GM23248 (cell line): Measurements from ENCODE around the gene GNPTAB. TPM values are rescaled to one million over a fixed set of nuclear protein-coding genes. Genes with fewer than 3 reads are reported as not detected.

Source experiments
- DNase-seq: peaks from one replicate; pipeline ENCODE4 v3.0.0-alpha.2; 2015
- H2AFZ ChIP-seq: fragments of 200-600 bp; sonication (generic); 2 replicates; pipeline ENCODE4 v1.6.1; 2016; ENCODE audit warnings: antibody characterized with exemption
- H3F3A ChIP-seq: fragments of 200-600 bp; sonication (generic); 2 replicates; pipeline ENCODE4 v1.6.1; 2016; ENCODE audit warnings: mild to moderate bottlenecking, antibody characterized with exemption, mixed run types; ENCODE audit not compliant: insufficient read depth
- H3K27ac ChIP-seq: fragments of 200-600 bp; sonication (generic); 2 replicates; pipeline ENCODE4 v1.5.1; 2016; ENCODE audit warnings: mild to moderate bottlenecking
- H3K27me3 ChIP-seq: fragments of 200-600 bp; sonication (generic); replicated peaks from 2 replicates; pipeline ENCODE4 v1.6.1; 2016; ENCODE audit warnings: mild to moderate bottlenecking; ENCODE audit not compliant: insufficient read depth
- H3K36me3 ChIP-seq: fragments of 200-600 bp; sonication (generic); 2 replicates; pipeline ENCODE4 v1.6.1; 2016; ENCODE audit warnings: low read depth, mild to moderate bottlenecking
- H3K4me1 ChIP-seq: fragments of 200-600 bp; sonication (generic); 2 replicates; pipeline ENCODE4 v1.6.1; 2016; ENCODE audit warnings: mild to moderate bottlenecking; ENCODE audit not compliant: insufficient read depth
- H3K4me2 ChIP-seq: fragments of 200-600 bp; sonication (generic); one replicate; pipeline ENCODE4 v1.6.1; 2016; ENCODE audit warnings: mild to moderate bottlenecking; ENCODE audit not compliant: unreplicated experiment
- H3K4me3 ChIP-seq: fragments of 200-600 bp; sonication (generic); 2 replicates; pipeline ENCODE4 v1.5.1; 2016; ENCODE audit warnings: mild to moderate bottlenecking
- H3K79me2 ChIP-seq: fragments of 200-600 bp; sonication (generic); 2 replicates; pipeline ENCODE4 v1.6.1; 2016; ENCODE audit warnings: mild to moderate bottlenecking; ENCODE audit not compliant: insufficient read depth
- H3K9ac ChIP-seq: fragments of 200-600 bp; sonication (generic); 2 replicates; pipeline ENCODE4 v1.6.1; 2016; ENCODE audit warnings: mild to moderate bottlenecking
- H3K9me2 ChIP-seq: fragments of 200-600 bp; sonication (generic); 2 replicates; pipeline ENCODE4 v1.6.1; 2016; ENCODE audit warnings: mixed run types, mild to moderate bottlenecking, moderate library complexity; ENCODE audit not compliant: insufficient read depth
- H3K9me3 ChIP-seq: fragments of 200-600 bp; sonication (generic); one replicate; pipeline ENCODE4 v1.6.1; 2017; ENCODE audit warnings: low read depth
- H4K20me1 ChIP-seq: fragments of 200-600 bp; sonication (generic); 2 replicates; pipeline ENCODE4 v1.6.0; 2016; ENCODE audit not compliant: insufficient read depth
- EZH2 ChIP-seq: fragments of 200-600 bp; sonication (generic); IDR thresholded peaks from 2 replicates; pipeline ENCODE4 v1.6.1; 2018; ENCODE audit warnings: antibody characterized with exemption, mild to moderate bottlenecking; ENCODE audit not compliant: insufficient read depth, poor library complexity, severe bottlenecking
- EZH2phosphoT487 ChIP-seq: fragments of 200-600 bp; sonication (generic); IDR thresholded peaks from 2 replicates; pipeline ENCODE4 v1.6.1; 2018; ENCODE audit warnings: antibody characterized with exemption, moderate library complexity, mild to moderate bottlenecking, low read depth; ENCODE audit not compliant: insufficient read depth
- WGBS, 2 experiments: methylation state at CpG; one replicate each; pipeline ENCODE4 v1.1.6; 2015 to 2017; ENCODE audit warnings: low lambda C conversion rate in 2 of 2, low coverage in 1 of 2; ENCODE audit errors: missing lambda C conversion rate in 2 of 2; 5-methylcytosine and 5-hydroxymethylcytosine counted together
- in situ Hi-C: fragments of 300-500 bp; cut with MboI; formaldehyde crosslinking; loops from 2 replicates; pipeline ENCODE4 v1.15.0; 2020
- polyA plus RNA-seq: library from polyadenylated mRNA; unstranded; fragments of >200 nt; fragmentation: Nextera tagmentation; extraction: Ambion mirVana; gene quantifications from 2 replicates; pipeline ENCODE4 v1.2.1, GENCODE V29; 2016
- total RNA-seq: library from RNA; depleted of rRNA; stranded (reverse); fragments of >200 nt; shearing (Covaris generic); gene quantifications from 2 replicates; pipeline ENCODE4 v1.2.3, GENCODE V29; 2014

Gene GNPTAB
- total and polyA plus RNA-seq, 2 experiments from 2014 or later = 20.6 to 23.3 TPM

- no peaks in the 10 kb centered on the region for H3K79me2 ChIP-seq
- H3K9me3 ChIP-seq = no peaks in the 10 kb centered on the region
- in situ Hi-C loops = no loop called here
- H4K20me1 ChIP-seq = no peaks in the 10 kb centered on the region
- no peak overlapping the region for H2AFZ ChIP-seq
- no peak overlapping the region for H3K27ac ChIP-seq
- no peaks in the 10 kb centered on the region for H3K27me3 ChIP-seq
- no peak overlapping the region for H3K4me2 ChIP-seq
- WGBS, 2 experiments = 94 to 100% methylated on average over 1 of the region's 1 CpG
- no peak for TF ChIP-seq EZH2phosphoT487
- TF ChIP-seq EZH2 = no peak
- no peak overlapping the region for H3K9ac ChIP-seq
- H3F3A ChIP-seq = no peaks in the 10 kb centered on the region
- no peak for DNase-seq
- H3K4me1 ChIP-seq = no peaks in the 10 kb centered on the region
- H3K4me3 ChIP-seq = no peak overlapping the region
- no peaks in the 10 kb centered on the region for H3K9me2 ChIP-seq
- H3K36me3 ChIP-seq = peaks cover 43% of the 10 kb centered on the region; the same call in 1 of the 2 replicates
Observed at GRCh38 chr12:101748907-101749306, 81.9 kb downstream of the GNPTAB start.

- WGBS, 2 experiments = 100% methylated on average over 1 of the region's 1 CpG
- DNase-seq = no peak
- H4K20me1 ChIP-seq = no peaks in the 10 kb centered on the region
- in situ Hi-C loops = no loop called here
- no peak overlapping the region for H2AFZ ChIP-seq
- H3K79me2 ChIP-seq = no peaks in the 10 kb centered on the region
- H3K27ac ChIP-seq = no peak overlapping the region
- H3K9me2 ChIP-seq = no peaks in the 10 kb centered on the region
- no peak overlapping the region for H3K4me3 ChIP-seq
- no peak overlapping the region for H3K4me2 ChIP-seq
- H3K9ac ChIP-seq = no peak overlapping the region
- no peaks in the 10 kb centered on the region for H3K4me1 ChIP-seq
- peaks cover 47% of the 10 kb centered on the region; the same call in 1 of the 2 replicates for H3K36me3 ChIP-seq
- H3K27me3 ChIP-seq = no peaks in the 10 kb centered on the region
- no peaks in the 10 kb centered on the region for H3F3A ChIP-seq
- no peak for TF ChIP-seq EZH2phosphoT487
- no peak for TF ChIP-seq EZH2
- no peaks in the 10 kb centered on the region for H3K9me3 ChIP-seq
Observed at GRCh38 chr12:101747697-101748096, 83.1 kb downstream of the GNPTAB start.

- Histone ChIP-seq H3K4me2 (no peak overlapping the region), H3K4me1 (no peaks in the 10 kb centered on the region), H3K36me3 (peaks cover 45% of the 10 kb centered on the region; the same call in 1 of the 2 replicates), H3K27me3 (no peaks in the 10 kb centered on the region), H4K20me1 (no peaks in the 10 kb centered on the region), H3K27ac (no peak overlapping the region), H3K9me2 (no peaks in the 10 kb centered on the region), H3K4me3 (no peak overlapping the region), H3K79me2 (no peaks in the 10 kb centered on the region), H2AFZ (no peak overlapping the region), H3F3A (no peaks in the 10 kb centered on the region), H3K9me3 (no peaks in the 10 kb centered on the region), H3K9ac (no peak overlapping the region)
- TF ChIP-seq EZH2phosphoT487 (no peak), EZH2 (no peak)
- no peak for DNase-seq
- WGBS, 2 experiments = 13 to 18% methylated on average over 1 of the region's 1 CpG
- in situ Hi-C loops = no loop called here
Observed at GRCh38 chr12:101746661-101747060, 84.1 kb downstream of the GNPTAB start.

DNA sequence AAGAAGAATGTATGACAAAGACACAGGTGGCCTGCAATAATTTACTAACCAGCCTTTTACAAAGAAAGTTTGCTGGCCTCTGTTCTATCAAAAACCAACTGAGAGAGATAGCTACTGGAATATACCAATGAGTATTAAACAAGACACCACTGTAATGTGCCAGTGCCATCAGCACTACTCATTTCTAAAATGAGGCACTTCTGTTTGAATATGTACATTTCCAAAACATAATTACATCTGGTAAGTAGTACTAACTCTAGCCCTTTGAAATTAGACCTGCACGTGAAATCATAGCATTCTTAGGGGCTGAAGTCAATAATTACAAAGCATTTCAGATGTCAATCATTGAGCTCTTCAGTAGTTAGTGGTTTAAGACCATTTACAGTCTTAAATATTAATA, 84.6 kb downstream of the GNPTAB start:
- TF ChIP-seq EZH2 = no peak
- TF ChIP-seq EZH2phosphoT487 = no peak
- no peaks in the 10 kb centered on the region for H3F3A ChIP-seq
- peaks cover 40% of the 10 kb centered on the region; the same call in 1 of the 2 replicates for H3K36me3 ChIP-seq
- no peaks in the 10 kb centered on the region for H4K20me1 ChIP-seq
- no peak overlapping the region for H2AFZ ChIP-seq
- DNase-seq = no peak
- H3K9me2 ChIP-seq = no peaks in the 10 kb centered on the region
- WGBS, 2 experiments = 87 to 96% methylated on average over 1 of the region's 1 CpG
- no peaks in the 10 kb centered on the region for H3K27me3 ChIP-seq
- H3K27ac ChIP-seq = no peak overlapping the region
- in situ Hi-C loops = no loop called here
- no peaks in the 10 kb centered on the region for H3K9me3 ChIP-seq
- no peaks in the 10 kb centered on the region for H3K4me1 ChIP-seq
- H3K79me2 ChIP-seq = no peaks in the 10 kb centered on the region
- H3K4me2 ChIP-seq = no peak overlapping the region
- no peak overlapping the region for H3K9ac ChIP-seq
- H3K4me3 ChIP-seq = no peak overlapping the region

- no peaks in the 10 kb centered on the region for H3K79me2 ChIP-seq
- no peaks in the 10 kb centered on the region for H3K4me1 ChIP-seq
- no peak overlapping the region for H3K4me2 ChIP-seq
- H3K9ac ChIP-seq = no peak overlapping the region
- no peak overlapping the region for H3K27ac ChIP-seq
- no peaks in the 10 kb centered on the region for H3F3A ChIP-seq
- no peak overlapping the region for H2AFZ ChIP-seq
- TF ChIP-seq EZH2phosphoT487 = no peak
- TF ChIP-seq EZH2 = no peak
- no peaks in the 10 kb centered on the region for H3K9me3 ChIP-seq
- DNase-seq = no peak
- no peaks in the 10 kb centered on the region for H3K9me2 ChIP-seq
- no peak overlapping the region for H3K4me3 ChIP-seq
- H3K36me3 ChIP-seq = peaks cover 38% of the 10 kb centered on the region; the same call in 1 of the 2 replicates
- 94 to 95% methylated on average over 3 of the region's 3 CpGs for WGBS, 2 experiments
- in situ Hi-C loops = no loop called here
- H3K27me3 ChIP-seq = no peaks in the 10 kb centered on the region
- no peaks in the 10 kb centered on the region for H4K20me1 ChIP-seq
Observed at GRCh38 chr12:101745481-101745880, 85.3 kb downstream of the GNPTAB start.
